GM12878 (cell line): Measurements from ENCODE around the gene DNAH1. TPM values are rescaled to one million over a fixed set of nuclear protein-coding genes. Genes with fewer than 3 reads are reported as not detected.

Experiments
- ATAC-seq: fragments of 200-7000 bp; cut with Tn5 transposase; 3 replicates; pipeline ENCODE4 v1.9.1; 2020; ENCODE audit warnings: mild to moderate bottlenecking, moderate library complexity
- BruUV-seq: library from RNA; stranded (reverse); fragments of 400-500 nt; replicated peaks from 2 replicates; lab custom pipeline; 2021; lab: Mats Ljungman, UMichigan
- CTCF ChIA-PET: fragments of 300-600 bp; sonication (Branson Sonifier 250); formaldehyde crosslinking; extraction: SDS; loops from one replicate; lab custom pipeline; 2021; ENCODE audit warnings: inconsistent platforms; lab: Yijun Ruan, JAX
- POLR2A ChIA-PET: fragments of 350-600 bp; formaldehyde crosslinking; extraction: SDS; loops from one replicate; lab custom pipeline; 2021; ENCODE audit warnings: inconsistent platforms; lab: Charles Lee
- RAD21 ChIA-PET: fragments of 300-600 bp; sonication (Branson Sonifier 250); formaldehyde crosslinking; loops from one replicate; lab custom pipeline; 2023; ENCODE audit warnings: antibody characterized with exemption; ENCODE audit not compliant: unreplicated experiment; lab: Charles Lee
- SMC1A ChIA-PET: fragments of 300-600 bp; sonication (Branson Sonifier 250); formaldehyde crosslinking; loops from one replicate; lab custom pipeline; 2023; ENCODE audit not compliant: unreplicated experiment, uncharacterized antibody; lab: Charles Lee
- DNase-seq: peaks from one replicate; pipeline ENCODE4 v3.0.0-alpha.2; 2011; ENCODE audit warnings: low read depth, low spot score
- FAIRE-seq: peaks from 3 replicates; lab custom pipeline; 2011; peaks lifted over from hg19 to GRCh38; lab: Jason Lieb, UNC
- H2AFZ ChIP-seq: 2 replicates; pipeline ENCODE4 v1.6.0; 2011; ENCODE audit warnings: low read depth, low read length, control low read depth; ENCODE audit not compliant: control insufficient read depth
- H3K27ac ChIP-seq: 2 replicates; pipeline ENCODE4 v1.5.1; 2011; ENCODE audit warnings: control low read depth; ENCODE audit not compliant: control insufficient read depth, insufficient read depth
- H3K27me3 ChIP-seq, 2 experiments: replicated peaks in 1 of 2; 2 replicates each; pipeline versions ENCODE4 v1.6.0 to v1.6.1; 2011; ENCODE audit warnings: low read length in 1 of 2; ENCODE audit not compliant: control insufficient read depth in 2 of 2, insufficient read depth in 2 of 2
- H3K36me3 ChIP-seq, 2 experiments: 2 replicates each; pipeline ENCODE4 v1.5.1; 2011; ENCODE audit warnings: low read length in 1 of 2; ENCODE audit not compliant: control insufficient read depth in 2 of 2, insufficient read depth in 2 of 2
- H3K4me1 ChIP-seq: 2 replicates; pipeline ENCODE4 v1.6.1; 2011; ENCODE audit warnings: mild to moderate bottlenecking, low read length, moderate library complexity, mixed read lengths; ENCODE audit not compliant: control insufficient read depth, insufficient read depth
- H3K4me2 ChIP-seq: 2 replicates; pipeline ENCODE4 v1.6.0; 2011; ENCODE audit warnings: control low read depth; ENCODE audit not compliant: control insufficient read depth, insufficient read depth
- H3K4me3 ChIP-seq: fragments of 200-600 bp; sonication (generic); 2 replicates; pipeline ENCODE4 v1.5.1; 2016
- H3K79me2 ChIP-seq: 2 replicates; pipeline ENCODE4 v1.6.0; 2011; ENCODE audit warnings: low read length; ENCODE audit not compliant: control insufficient read depth, insufficient read depth
- H3K9ac ChIP-seq: 2 replicates; pipeline ENCODE4 v1.8.0; 2011; ENCODE audit warnings: low read length, control low read depth, mixed read lengths; ENCODE audit not compliant: control insufficient read depth, insufficient read depth
- H3K9me3 ChIP-seq: replicated peaks from 3 replicates; pipeline ENCODE4 v1.5.1; 2011; ENCODE audit warnings: mild to moderate bottlenecking, low read length; ENCODE audit not compliant: control insufficient read depth, insufficient read depth
- H4K20me1 ChIP-seq: 2 replicates; pipeline ENCODE4 v1.6.0; 2011; ENCODE audit not compliant: control insufficient read depth, insufficient read depth
- ASH2L ChIP-seq: fragments of 300-600, 200-600 bp; sonication (generic); IDR thresholded peaks from 2 replicates; pipeline ENCODE4 v1.6.1; 2017; ENCODE audit warnings: low read depth, mild to moderate bottlenecking, borderline replicate concordance
- CEBPZ ChIP-seq: fragments of 150-350 bp; IDR thresholded peaks from 2 replicates; pipeline ENCODE4 v1.6.1; 2016; ENCODE audit warnings: low read depth, low read length
- JUNB ChIP-seq: IDR thresholded peaks from 2 replicates; pipeline ENCODE4 v1.6.1; 2016; ENCODE audit warnings: antibody characterized with exemption, mild to moderate bottlenecking
- NFYB ChIP-seq: IDR thresholded peaks from 2 replicates; pipeline ENCODE4 v1.6.1; 2011; ENCODE audit warnings: low read depth, mild to moderate bottlenecking, low read length, improper control_type of control experiment, moderate library complexity; ENCODE audit not compliant: insufficient read depth
- RAD21 ChIP-seq: IDR thresholded peaks from 2 replicates; pipeline ENCODE4 v1.6.1; 2011; ENCODE audit warnings: mild to moderate bottlenecking, low read depth, low read length, moderate library complexity; ENCODE audit not compliant: insufficient read depth
- WRNIP1 ChIP-seq: IDR thresholded peaks from 2 replicates; pipeline ENCODE4 v1.6.1; 2011; ENCODE audit warnings: low read depth, low read length, improper control_type of control experiment, borderline replicate concordance
- ZBTB11 ChIP-seq: fragments of 450-650 bp; formaldehyde crosslinking; IDR thresholded peaks from 2 replicates; pipeline ENCODE4 v1.5.0; 2022; ENCODE audit warnings: mild to moderate bottlenecking, missing genetic modification characterization
- WGBS: methylation state at CpG from one replicate; pipeline ENCODE4 v1.1.6; 2016; ENCODE audit warnings: low lambda C conversion rate; ENCODE audit not compliant: insufficient replicate concordance, insufficient coverage; ENCODE audit errors: missing lambda C conversion rate; 5-methylcytosine and 5-hydroxymethylcytosine counted together
- in situ Hi-C: fragments of 300-500 bp; cut with MboI; formaldehyde crosslinking; loops from 9 replicates; pipeline ENCODE4 v1.14.3; 2018; ENCODE audit warnings: mixed read lengths
- intact Hi-C: fragments of 100-400 bp; cut with micrococcal nuclease; formaldehyde crosslinking; loops from one replicate; pipeline ENCODE4 v1.14.2; 2022; ENCODE audit not compliant: unreplicated experiment
- polyA plus RNA-seq, 11 experiments: library from polyadenylated mRNA; depleted of rRNA in 4 of 11; unstranded in 6 of 11; stranded (reverse) in 5 of 11; fragments of >200 nt; fragmentation: Nextera tagmentation in 4 of 11; fragmentation: Illumina TruSeq in 1 of 11; extraction: Ambion mirVana in 4 of 11; extraction: Trizol in 1 of 11; gene quantifications; 1 replicate in 1 of 11; 2 replicates in 10 of 11; pipeline versions ENCODE4 v1.2.1 to v1.2.3, GENCODE V29; 2011 to 2016; ENCODE audit warnings: inconsistent platforms in 2 of 11, missing spikeins in 2 of 11, low read depth in 1 of 11
- total RNA-seq, 4 experiments: library from RNA; depleted of rRNA in 3 of 4; stranded (reverse); fragments of >200 nt in 3 of 4; fragmentation: Illumina TruSeq in 1 of 4; extraction: Trizol in 1 of 4; gene quantifications; 2 replicates each; pipeline versions ENCODE4 v1.2.1 to v1.2.3, GENCODE V29; 2013 to 2021

Gene DNAH1
- total and polyA plus RNA-seq, 10 of the 15 experiments (the other 5 are each of a cell fraction or from before 2014, with no cell fraction given) = 0.31 to 5.8 (median 2.7) TPM

GRCh38 chr3:52391096-52391495 is 75.0 kb downstream of the DNAH1 start (continued):
- TF ChIP-seq ZBTB11 (no peak), JUNB (no peak), CEBPZ (no peak)

GRCh38 chr3:52392216-52392930 is 76.3 kb downstream of the DNAH1 start:
- 74% methylated on average over 16 of the region's 16 CpGs for WGBS
- FAIRE-seq = no peak
- ChIA-PET CTCF (interaction anchor here (1.3 kb wide), 1 partner anchor 18 kb away, joined by 3 read pairs; no protein-coding TSS in a partner anchor), SMC1A (no interaction called here), POLR2A (no interaction called here), RAD21 (no interaction called here)
- no peaks in the 10 kb centered on the region for H4K20me1 ChIP-seq
- H3K27ac ChIP-seq = no peak overlapping the region
- H3K9me3 ChIP-seq = no peaks in the 10 kb centered on the region
- no peaks in the 10 kb centered on the region for H3K27me3 ChIP-seq
- H3K9ac ChIP-seq = no peak overlapping the region
- no peaks in the 10 kb centered on the region for H3K79me2 ChIP-seq
- no TSS peak for BruUV-seq
- H3K4me2 ChIP-seq = no peak overlapping the region
- no peaks in the 10 kb centered on the region for H3K4me1 ChIP-seq
- in situ Hi-C loops = no loop called here
- no peak for DNase-seq
- H2AFZ ChIP-seq = no peak overlapping the region
- H3K4me3 ChIP-seq = no peak overlapping the region
- H3K36me3 ChIP-seq = no peaks in the 10 kb centered on the region
- intact Hi-C loops = no loop called here
- ATAC-seq = no peak
- TF ChIP-seq RAD21 (no peak), WRNIP1 (no peak), NFYB (no peak), ASH2L (no peak)
- TF ChIP-seq, all 136 proteins: peak for 0
